GM23338 (cell line): Measurements from ENCODE around the gene SLC43A2. TPM values are rescaled to one million over a fixed set of nuclear protein-coding genes. Genes with fewer than 3 reads are reported as not detected.

Experiments
- ATAC-seq: fragments of 200-7000 bp; cut with Tn5 transposase; 3 replicates; pipeline ENCODE4 v1.9.1; 2020
- DNase-seq: peaks from one replicate; pipeline ENCODE4 v3.0.0-alpha.2; 2015; ENCODE audit warnings: low spot score
- H2AFZ ChIP-seq: fragments of 200-600 bp; sonication (generic); 2 replicates; pipeline ENCODE4 v1.8.0; 2016; ENCODE audit warnings: antibody characterized with exemption, mild to moderate bottlenecking, moderate library complexity
- H3F3A ChIP-seq: fragments of 200-600 bp; sonication (generic); replicated peaks from 2 replicates; pipeline ENCODE4 v1.8.0; 2017; ENCODE audit warnings: antibody characterized with exemption, mixed run types, low read depth
- H3K27ac ChIP-seq: fragments of 200-600 bp; sonication (generic); 2 replicates; pipeline ENCODE4 v1.6.1; 2016; ENCODE audit warnings: low read depth
- H3K27me3 ChIP-seq: fragments of 200-600 bp; sonication (generic); 2 replicates; pipeline ENCODE4 v1.8.0; 2016; ENCODE audit warnings: mild to moderate bottlenecking, mixed run types, moderate library complexity; ENCODE audit not compliant: insufficient read depth
- H3K36me3 ChIP-seq: fragments of 200-600 bp; sonication (generic); 2 replicates; pipeline ENCODE4 v1.8.0; 2016; ENCODE audit warnings: mild to moderate bottlenecking; ENCODE audit not compliant: insufficient read depth
- H3K4me1 ChIP-seq: fragments of 200-600 bp; sonication (generic); 2 replicates; pipeline ENCODE4 v1.8.0; 2016; ENCODE audit warnings: mild to moderate bottlenecking, moderate library complexity; ENCODE audit not compliant: insufficient read depth
- H3K4me2 ChIP-seq: fragments of 200-600 bp; sonication (generic); 2 replicates; pipeline ENCODE4 v1.7.1; 2017; ENCODE audit warnings: mixed run types
- H3K4me3 ChIP-seq: fragments of 200-600 bp; sonication (generic); 2 replicates; pipeline ENCODE4 v1.6.1; 2016; ENCODE audit warnings: mixed run types
- H3K79me2 ChIP-seq: fragments of 200-600 bp; sonication (generic); replicated peaks from 2 replicates; pipeline ENCODE4 v1.8.0; 2017; ENCODE audit warnings: mild to moderate bottlenecking; ENCODE audit not compliant: insufficient read depth
- H3K9me2 ChIP-seq: fragments of 200-600 bp; sonication (generic); 2 replicates; pipeline ENCODE4 v1.8.0; 2017; ENCODE audit not compliant: insufficient read depth
- H4K20me1 ChIP-seq: fragments of 200-600 bp; sonication (generic); replicated peaks from 2 replicates; pipeline ENCODE4 v1.8.0; 2017; ENCODE audit warnings: mild to moderate bottlenecking; ENCODE audit not compliant: insufficient read depth
- H3K27ac Mint-ChIP-seq: 2 replicates; pipeline ENCODE4 v1.8.0; 2020; ENCODE audit warnings: inconsistent platforms, mild to moderate bottlenecking, moderate library complexity, mixed read lengths
- H3K27me3 Mint-ChIP-seq: 3 replicates; pipeline ENCODE4 v1.8.0; 2022; ENCODE audit warnings: low read depth, mild to moderate bottlenecking, moderate library complexity, mixed read lengths, inconsistent platforms; ENCODE audit not compliant: insufficient read depth, poor library complexity
- H3K36me3 Mint-ChIP-seq: 3 replicates; pipeline ENCODE4 v1.8.0; 2021; ENCODE audit warnings: low read depth, mild to moderate bottlenecking, inconsistent platforms, moderate library complexity, mixed read lengths
- H3K4me1 Mint-ChIP-seq: 3 replicates; pipeline ENCODE4 v1.8.0; 2020; ENCODE audit warnings: mild to moderate bottlenecking, inconsistent platforms, mixed read lengths
- H3K4me3 Mint-ChIP-seq: 3 replicates; pipeline ENCODE4 v1.8.0; 2021; ENCODE audit warnings: moderate library complexity, mild to moderate bottlenecking, inconsistent platforms, mixed read lengths
- H3K9me3 Mint-ChIP-seq: 3 replicates; pipeline ENCODE4 v1.8.0; 2020; ENCODE audit warnings: moderate library complexity, mild to moderate bottlenecking, inconsistent platforms, mixed read lengths
- CREB1 ChIP-seq: fragments of 250-450 bp; sonication (Bioruptor Pico); IDR thresholded peaks from 2 replicates; pipeline ENCODE4 v1.5.0; 2020; ENCODE audit warnings: low read depth, mild to moderate bottlenecking, moderate library complexity
- EZH2 ChIP-seq: fragments of 200-600 bp; sonication (generic); IDR thresholded peaks from one replicate; pipeline ENCODE4 v1.8.0; 2017; ENCODE audit warnings: antibody characterized with exemption, mild to moderate bottlenecking, low read depth; ENCODE audit not compliant: unreplicated experiment
- EZH2phosphoT487 ChIP-seq: fragments of 200-600 bp; sonication (generic); IDR thresholded peaks from one replicate; pipeline ENCODE4 v1.8.1; 2018; ENCODE audit warnings: antibody characterized with exemption; ENCODE audit not compliant: unreplicated experiment
- JUNB ChIP-seq: IDR thresholded peaks from one replicate; pipeline ENCODE4 v1.6.1; 2016; ENCODE audit warnings: antibody characterized with exemption; ENCODE audit not compliant: unreplicated experiment
- NANOG ChIP-seq: IDR thresholded peaks from 2 replicates; pipeline ENCODE4 v1.6.1; 2016; ENCODE audit warnings: antibody characterized with exemption, borderline replicate concordance
- POLR2AphosphoS5 ChIP-seq: IDR thresholded peaks from 2 replicates; pipeline ENCODE4 v1.6.1; 2016; ENCODE audit warnings: antibody characterized with exemption, low read depth
- STAT1 ChIP-seq: IDR thresholded peaks from one replicate; pipeline ENCODE4 v1.6.1; 2016; ENCODE audit warnings: antibody characterized with exemption; ENCODE audit not compliant: unreplicated experiment
- ZNF114 ChIP-seq: fragments of 250-450 bp; sonication (Bioruptor Pico); IDR thresholded peaks from 2 replicates; pipeline ENCODE4 v1.5.0; 2020; ENCODE audit warnings: mild to moderate bottlenecking, moderate library complexity
- ZNF331 ChIP-seq: fragments of 250-450 bp; sonication (Bioruptor Pico); IDR thresholded peaks from 2 replicates; pipeline ENCODE4 v1.5.0; 2020; ENCODE audit warnings: low read depth, mild to moderate bottlenecking, moderate library complexity
- polyA plus RNA-seq: library from polyadenylated mRNA; unstranded; fragments of >200 nt; fragmentation: Nextera tagmentation; extraction: Ambion mirVana; gene quantifications from 2 replicates; pipeline ENCODE4 v1.2.1, GENCODE V29; 2016
- total RNA-seq: library from RNA; depleted of rRNA; stranded (reverse); fragments of >200 nt; shearing (Covaris generic); gene quantifications from 2 replicates; pipeline ENCODE4 v1.2.3, GENCODE V29; 2014
- TF ChIP-seq, protein P1 (sequence below): IDR thresholded peaks from 2 replicates; pipeline ENCODE4 v1.6.1; 2016; ENCODE audit warnings: antibody characterized with exemption
- TF ChIP-seq, protein P2 (sequence below), 2 experiments: fragments of 200-600 bp in 1 of 2; sonication (generic) in 1 of 2; conservative IDR thresholded peaks; 2 replicates each; pipeline versions ENCODE4 v1.5.1 to v1.6.1; 2016 to 2017; ENCODE audit warnings: antibody characterized with exemption in 2 of 2, low read depth in 2 of 2, mild to moderate bottlenecking in 2 of 2, moderate library complexity in 1 of 2
- TF ChIP-seq, protein P3 (sequence below): IDR thresholded peaks from one replicate; pipeline ENCODE4 v1.6.1; 2018; ENCODE audit warnings: antibody characterized with exemption; ENCODE audit not compliant: unreplicated experiment
- TF ChIP-seq, protein P4 (sequence below): fragments of 250-450 bp; sonication (Bioruptor Pico); IDR thresholded peaks from 2 replicates; pipeline ENCODE4 v1.5.0; 2020; ENCODE audit warnings: mild to moderate bottlenecking, moderate library complexity

Gene SLC43A2
- total and polyA plus RNA-seq, 2 experiments from 2014 or later, result 2.2 to 9.8 TPM

DNA sequence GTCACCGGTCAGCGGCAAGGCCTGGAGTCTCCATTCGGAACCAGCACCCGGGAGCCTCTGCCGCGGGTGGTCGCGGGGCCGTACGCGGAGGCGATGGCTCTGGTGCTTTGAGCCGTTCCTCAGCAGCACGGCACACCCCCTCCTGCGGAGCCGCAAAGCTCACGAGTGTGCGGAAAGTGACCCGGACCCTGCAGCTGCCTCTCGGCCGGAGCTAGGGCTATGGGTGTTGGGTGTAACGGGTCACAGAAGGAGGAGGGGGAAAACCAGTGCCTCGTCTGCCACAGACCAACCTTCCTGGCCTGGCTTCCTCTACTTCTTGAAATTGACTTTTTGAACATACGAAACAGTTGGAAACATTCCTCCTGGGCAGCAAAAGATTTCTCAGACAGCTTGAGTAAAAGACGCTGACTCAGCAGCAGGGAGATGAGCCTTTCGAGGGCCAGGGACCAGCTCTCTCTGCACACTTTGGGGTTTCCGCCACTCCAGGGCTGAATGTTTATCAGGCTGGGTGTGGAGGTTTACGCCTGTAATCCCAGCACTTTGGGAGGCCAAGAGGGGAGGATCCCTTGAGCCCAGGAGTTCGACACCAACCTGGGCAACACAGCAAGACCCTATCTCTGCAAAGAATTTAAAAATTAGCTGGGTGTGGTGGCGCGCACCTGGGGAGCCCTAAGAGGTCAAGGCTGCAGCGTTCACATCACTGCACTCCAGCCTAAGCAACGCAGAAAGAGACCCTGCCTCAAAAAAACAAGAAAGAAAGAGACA, 39.6 kb downstream of the SLC43A2 start:
- Mint-ChIP-seq H3K9me3 (no peaks in the 10 kb centered on the region), H3K27me3 (peaks cover 15% of the 10 kb centered on the region), H3K4me1 (peaks cover 41% of the 10 kb centered on the region), H3K27ac (peak overlapping the region; percentile 42; the same call in 1 of the 2 replicates), H3K4me3 (no peak overlapping the region), H3K36me3 (peaks cover 8% of the 10 kb centered on the region; the same call in 2 of the 3 replicates)
- DNase-seq, result peak; percentile 44
- Histone ChIP-seq H4K20me1 (no peaks in the 10 kb centered on the region), H3K27ac (no peak overlapping the region), H3K79me2 (no peaks in the 10 kb centered on the region), H3F3A (peaks cover 5% of the 10 kb centered on the region; the same call in 1 of the 2 replicates), H3K27me3 (no peaks in the 10 kb centered on the region), H3K4me1 (peaks cover 17% of the 10 kb centered on the region), H3K9me2 (no peaks in the 10 kb centered on the region), H3K4me2 (no peak overlapping the region), H3K4me3 (no peak overlapping the region), H3K36me3 (no peaks in the 10 kb centered on the region), H2AFZ (no peak overlapping the region)
- TF ChIP-seq EZH2 (no peak), JUNB (no peak), EZH2phosphoT487 (no peak), POLR2AphosphoS5 (no peak), NANOG (no peak), CREB1 (CRISPR knock-in tag) (no peak), ZNF114 (CRISPR knock-in tag) (no peak), ZNF331 (CRISPR knock-in tag) (no peak), STAT1 (no peak)
- TF ChIP-seq, protein P1, sequence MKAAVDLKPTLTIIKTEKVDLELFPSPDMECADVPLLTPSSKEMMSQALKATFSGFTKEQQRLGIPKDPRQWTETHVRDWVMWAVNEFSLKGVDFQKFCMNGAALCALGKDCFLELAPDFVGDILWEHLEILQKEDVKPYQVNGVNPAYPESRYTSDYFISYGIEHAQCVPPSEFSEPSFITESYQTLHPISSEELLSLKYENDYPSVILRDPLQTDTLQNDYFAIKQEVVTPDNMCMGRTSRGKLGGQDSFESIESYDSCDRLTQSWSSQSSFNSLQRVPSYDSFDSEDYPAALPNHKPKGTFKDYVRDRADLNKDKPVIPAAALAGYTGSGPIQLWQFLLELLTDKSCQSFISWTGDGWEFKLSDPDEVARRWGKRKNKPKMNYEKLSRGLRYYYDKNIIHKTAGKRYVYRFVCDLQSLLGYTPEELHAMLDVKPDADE, result no peak
- TF ChIP-seq, protein P2, sequence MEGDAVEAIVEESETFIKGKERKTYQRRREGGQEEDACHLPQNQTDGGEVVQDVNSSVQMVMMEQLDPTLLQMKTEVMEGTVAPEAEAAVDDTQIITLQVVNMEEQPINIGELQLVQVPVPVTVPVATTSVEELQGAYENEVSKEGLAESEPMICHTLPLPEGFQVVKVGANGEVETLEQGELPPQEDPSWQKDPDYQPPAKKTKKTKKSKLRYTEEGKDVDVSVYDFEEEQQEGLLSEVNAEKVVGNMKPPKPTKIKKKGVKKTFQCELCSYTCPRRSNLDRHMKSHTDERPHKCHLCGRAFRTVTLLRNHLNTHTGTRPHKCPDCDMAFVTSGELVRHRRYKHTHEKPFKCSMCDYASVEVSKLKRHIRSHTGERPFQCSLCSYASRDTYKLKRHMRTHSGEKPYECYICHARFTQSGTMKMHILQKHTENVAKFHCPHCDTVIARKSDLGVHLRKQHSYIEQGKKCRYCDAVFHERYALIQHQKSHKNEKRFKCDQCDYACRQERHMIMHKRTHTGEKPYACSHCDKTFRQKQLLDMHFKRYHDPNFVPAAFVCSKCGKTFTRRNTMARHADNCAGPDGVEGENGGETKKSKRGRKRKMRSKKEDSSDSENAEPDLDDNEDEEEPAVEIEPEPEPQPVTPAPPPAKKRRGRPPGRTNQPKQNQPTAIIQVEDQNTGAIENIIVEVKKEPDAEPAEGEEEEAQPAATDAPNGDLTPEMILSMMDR (conservative IDR thresholded peaks at IDR 0.05; ENCODE audit: low read depth in 2 of 2), result no peak
- TF ChIP-seq, protein P3, sequence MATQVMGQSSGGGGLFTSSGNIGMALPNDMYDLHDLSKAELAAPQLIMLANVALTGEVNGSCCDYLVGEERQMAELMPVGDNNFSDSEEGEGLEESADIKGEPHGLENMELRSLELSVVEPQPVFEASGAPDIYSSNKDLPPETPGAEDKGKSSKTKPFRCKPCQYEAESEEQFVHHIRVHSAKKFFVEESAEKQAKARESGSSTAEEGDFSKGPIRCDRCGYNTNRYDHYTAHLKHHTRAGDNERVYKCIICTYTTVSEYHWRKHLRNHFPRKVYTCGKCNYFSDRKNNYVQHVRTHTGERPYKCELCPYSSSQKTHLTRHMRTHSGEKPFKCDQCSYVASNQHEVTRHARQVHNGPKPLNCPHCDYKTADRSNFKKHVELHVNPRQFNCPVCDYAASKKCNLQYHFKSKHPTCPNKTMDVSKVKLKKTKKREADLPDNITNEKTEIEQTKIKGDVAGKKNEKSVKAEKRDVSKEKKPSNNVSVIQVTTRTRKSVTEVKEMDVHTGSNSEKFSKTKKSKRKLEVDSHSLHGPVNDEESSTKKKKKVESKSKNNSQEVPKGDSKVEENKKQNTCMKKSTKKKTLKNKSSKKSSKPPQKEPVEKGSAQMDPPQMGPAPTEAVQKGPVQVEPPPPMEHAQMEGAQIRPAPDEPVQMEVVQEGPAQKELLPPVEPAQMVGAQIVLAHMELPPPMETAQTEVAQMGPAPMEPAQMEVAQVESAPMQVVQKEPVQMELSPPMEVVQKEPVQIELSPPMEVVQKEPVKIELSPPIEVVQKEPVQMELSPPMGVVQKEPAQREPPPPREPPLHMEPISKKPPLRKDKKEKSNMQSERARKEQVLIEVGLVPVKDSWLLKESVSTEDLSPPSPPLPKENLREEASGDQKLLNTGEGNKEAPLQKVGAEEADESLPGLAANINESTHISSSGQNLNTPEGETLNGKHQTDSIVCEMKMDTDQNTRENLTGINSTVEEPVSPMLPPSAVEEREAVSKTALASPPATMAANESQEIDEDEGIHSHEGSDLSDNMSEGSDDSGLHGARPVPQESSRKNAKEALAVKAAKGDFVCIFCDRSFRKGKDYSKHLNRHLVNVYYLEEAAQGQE, result no peak
- TF ChIP-seq, protein P4, sequence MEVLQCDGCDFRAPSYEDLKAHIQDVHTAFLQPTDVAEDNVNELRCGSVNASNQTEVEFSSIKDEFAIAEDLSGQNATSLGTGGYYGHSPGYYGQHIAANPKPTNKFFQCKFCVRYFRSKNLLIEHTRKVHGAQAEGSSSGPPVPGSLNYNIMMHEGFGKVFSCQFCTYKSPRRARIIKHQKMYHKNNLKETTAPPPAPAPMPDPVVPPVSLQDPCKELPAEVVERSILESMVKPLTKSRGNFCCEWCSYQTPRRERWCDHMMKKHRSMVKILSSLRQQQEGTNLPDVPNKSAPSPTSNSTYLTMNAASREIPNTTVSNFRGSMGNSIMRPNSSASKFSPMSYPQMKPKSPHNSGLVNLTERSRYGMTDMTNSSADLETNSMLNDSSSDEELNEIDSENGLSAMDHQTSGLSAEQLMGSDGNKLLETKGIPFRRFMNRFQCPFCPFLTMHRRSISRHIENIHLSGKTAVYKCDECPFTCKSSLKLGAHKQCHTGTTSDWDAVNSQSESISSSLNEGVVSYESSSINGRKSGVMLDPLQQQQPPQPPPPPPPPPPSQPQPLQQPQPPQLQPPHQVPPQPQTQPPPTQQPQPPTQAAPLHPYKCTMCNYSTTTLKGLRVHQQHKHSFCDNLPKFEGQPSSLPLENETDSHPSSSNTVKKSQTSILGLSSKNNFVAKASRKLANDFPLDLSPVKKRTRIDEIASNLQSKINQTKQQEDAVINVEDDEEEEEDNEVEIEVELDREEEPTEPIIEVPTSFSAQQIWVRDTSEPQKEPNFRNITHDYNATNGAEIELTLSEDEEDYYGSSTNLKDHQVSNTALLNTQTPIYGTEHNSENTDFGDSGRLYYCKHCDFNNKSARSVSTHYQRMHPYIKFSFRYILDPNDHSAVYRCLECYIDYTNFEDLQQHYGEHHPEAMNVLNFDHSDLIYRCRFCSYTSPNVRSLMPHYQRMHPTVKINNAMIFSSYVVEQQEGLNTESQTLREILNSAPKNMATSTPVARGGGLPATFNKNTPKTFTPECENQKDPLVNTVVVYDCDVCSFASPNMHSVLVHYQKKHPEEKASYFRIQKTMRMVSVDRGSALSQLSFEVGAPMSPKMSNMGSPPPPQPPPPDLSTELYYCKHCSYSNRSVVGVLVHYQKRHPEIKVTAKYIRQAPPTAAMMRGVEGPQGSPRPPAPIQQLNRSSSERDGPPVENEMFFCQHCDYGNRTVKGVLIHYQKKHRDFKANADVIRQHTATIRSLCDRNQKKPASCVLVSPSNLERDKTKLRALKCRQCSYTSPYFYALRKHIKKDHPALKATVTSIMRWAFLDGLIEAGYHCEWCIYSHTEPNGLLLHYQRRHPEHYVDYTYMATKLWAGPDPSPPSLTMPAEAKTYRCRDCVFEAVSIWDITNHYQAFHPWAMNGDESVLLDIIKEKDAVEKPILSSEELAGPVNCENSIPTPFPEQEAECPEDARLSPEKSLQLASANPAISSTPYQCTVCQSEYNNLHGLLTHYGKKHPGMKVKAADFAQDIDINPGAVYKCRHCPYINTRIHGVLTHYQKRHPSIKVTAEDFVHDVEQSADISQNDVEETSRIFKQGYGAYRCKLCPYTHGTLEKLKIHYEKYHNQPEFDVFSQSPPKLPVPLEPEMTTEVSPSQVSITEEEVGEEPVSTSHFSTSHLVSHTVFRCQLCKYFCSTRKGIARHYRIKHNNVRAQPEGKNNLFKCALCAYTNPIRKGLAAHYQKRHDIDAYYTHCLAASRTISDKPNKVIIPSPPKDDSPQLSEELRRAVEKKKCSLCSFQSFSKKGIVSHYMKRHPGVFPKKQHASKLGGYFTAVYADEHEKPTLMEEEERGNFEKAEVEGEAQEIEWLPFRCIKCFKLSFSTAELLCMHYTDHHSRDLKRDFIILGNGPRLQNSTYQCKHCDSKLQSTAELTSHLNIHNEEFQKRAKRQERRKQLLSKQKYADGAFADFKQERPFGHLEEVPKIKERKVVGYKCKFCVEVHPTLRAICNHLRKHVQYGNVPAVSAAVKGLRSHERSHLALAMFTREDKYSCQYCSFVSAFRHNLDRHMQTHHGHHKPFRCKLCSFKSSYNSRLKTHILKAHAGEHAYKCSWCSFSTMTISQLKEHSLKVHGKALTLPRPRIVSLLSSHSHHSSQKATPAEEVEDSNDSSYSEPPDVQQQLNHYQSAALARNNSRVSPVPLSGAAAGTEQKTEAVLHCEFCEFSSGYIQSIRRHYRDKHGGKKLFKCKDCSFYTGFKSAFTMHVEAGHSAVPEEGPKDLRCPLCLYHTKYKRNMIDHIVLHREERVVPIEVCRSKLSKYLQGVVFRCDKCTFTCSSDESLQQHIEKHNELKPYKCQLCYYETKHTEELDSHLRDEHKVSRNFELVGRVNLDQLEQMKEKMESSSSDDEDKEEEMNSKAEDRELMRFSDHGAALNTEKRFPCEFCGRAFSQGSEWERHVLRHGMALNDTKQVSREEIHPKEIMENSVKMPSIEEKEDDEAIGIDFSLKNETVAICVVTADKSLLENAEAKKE (CRISPR knock-in tag), result no peak
- ATAC-seq, result no peak; the same call in 2 of the 3 replicates
